Measurements from ENCODE around the gene FCF1. TPM values are rescaled to one million over a fixed set of nuclear protein-coding genes. Genes with fewer than 3 reads are reported as not detected.

The FCF1 gene
- total RNA-seq, 2 experiments from 2014 or later, result 72.1 to 72.5 TPM

- Mint-ChIP-seq H3K27ac (no peak overlapping the region), H3K4me1 (ENCODE audit: low read depth) (peaks cover 14% of the 10 kb centered on the region)
- CTCF ChIA-PET, result no interaction called here
These were observed 73.9 kb downstream of the FCF1 start for GRCh38 chr14:74786796-74787315.

More at GRCh38 chr14:74786796-74787315, 73.9 kb downstream of the FCF1 start:
- Mint-ChIP-seq H3K36me3 (peaks cover 32% of the 10 kb centered on the region), H3K4me3 (no peak overlapping the region), H3K27me3 (no peaks in the 10 kb centered on the region), H3K9me3 (no peaks in the 10 kb centered on the region)
- intact Hi-C loops (cut with micrococcal nuclease), result no loop called here
- POLR2A ChIA-PET, result no interaction called here
- no peak for DNase-seq

Other genes with a start within 250 kb of the FCF1 start
- gene NPC2, start 219.8 kb upstream of the FCF1 start, total RNA-seq, result 10 to 100 TPM; 44.6 to 46.3 TPM
- 10 to 100 TPM; 33.6 to 35.2 TPM for gene ISCA2, start 219.4 kb upstream of the FCF1 start, total RNA-seq
- gene LTBP2, start 100.9 kb upstream of the FCF1 start, total RNA-seq, result under 1 TPM; 0.10 to 0.31 TPM
- 10 to 100 TPM; 31.9 to 34.6 TPM for gene AREL1, start 64 bp upstream of the FCF1 start, total RNA-seq
- gene YLPM1, start 50.2 kb downstream of the FCF1 start, total RNA-seq, result 10 to 100 TPM; 46.3 to 51.8 TPM
- gene PROX2, start 163.0 kb downstream of the FCF1 start, total RNA-seq, result under 1 TPM; 0.19 to 0.33 TPM
- 100 to 1,000 TPM; 132 to 137 TPM for gene DLST, start 168.8 kb downstream of the FCF1 start, total RNA-seq
- gene RPS6KL1, start 210.1 kb downstream of the FCF1 start, total RNA-seq, result 1 to 10 TPM; 4.2 to 4.9 TPM
- under 1 TPM in 1 of 2 experiments, not detected in 1; 0.10 TPM for gene PGF, start 242.5 kb downstream of the FCF1 start, total RNA-seq